Activated gamma-delta T cell treated with anti-CD3 and anti-CD28 coated beads, Interleukin-2, amount 50 U/mL, for 16 hours (primary cell): ENCODE measurements around the gene SETSIP.
"Not testable (repeated sequence)": the region's sequence is repeated elsewhere in the genome, so short reads cannot be mapped to it uniquely, and the experiment has no call there.

Source experiments
- DNase-seq: peaks from one replicate; pipeline ENCODE4 v3.0.0-alpha.2; 2020; ENCODE audit warnings: low read depth

The SETSIP gene

GRCh38 chr1:92051948-92052347 lies 23.3 kb downstream of the SETSIP start:
- no peak for DNase-seq

- DNase-seq, result no peak
Observed at GRCh38 chr1:92045766-92046495, 29.3 kb downstream of the SETSIP start.

- no peak for DNase-seq
Observed at GRCh38 chr1:92043621-92044020, 31.6 kb downstream of the SETSIP start.

- DNase-seq, result no peak
Observed at GRCh38 chr1:92040971-92041370, 34.2 kb downstream of the SETSIP start.

- no peak for DNase-seq
Observed at GRCh38 chr1:92038695-92039346, 36.4 kb downstream of the SETSIP start.

- DNase-seq, result no peak
Observed at GRCh38 chr1:92037400-92037799, 37.8 kb downstream of the SETSIP start.

- no peak for DNase-seq
Observed at GRCh38 chr1:92031281-92032110, 43.7 kb downstream of the SETSIP start.

- DNase-seq, result no peak
Observed at GRCh38 chr1:92030656-92031107, 44.5 kb downstream of the SETSIP start.

GRCh38 chr1:92029241-92029922 lies 45.8 kb downstream of the SETSIP start:
- no peak for DNase-seq

GRCh38 chr1:92026806-92027205 lies 48.4 kb downstream of the SETSIP start:
- DNase-seq, result no peak

GRCh38 chr1:92026042-92026441 lies 49.2 kb downstream of the SETSIP start:
- DNase-seq, result not testable (repeated sequence)
